CD14-positive monocyte (primary cell): ENCODE data around the gene DPM3. TPM values are rescaled to one million over a fixed set of nuclear protein-coding genes. Genes with fewer than 3 reads are reported as not detected.
A peak's percentile ranks its signal among the peaks of the same experiment; 100 is the strongest.

Source experiments
- DNase-seq, 3 donors: peaks; one replicate each; pipeline ENCODE4 v3.0.0-alpha.2; 2011 to 2022
- H2AFZ ChIP-seq: 2 replicates; pipeline ENCODE4 v1.6.0; 2012; ENCODE audit warnings: mild to moderate bottlenecking, low read depth, low read length, inconsistent platforms; ENCODE audit not compliant: insufficient read depth, poor library complexity, severe bottlenecking
- H3K27ac ChIP-seq, 2 donors: 1 replicate in 1 of 2; 2 replicates in 1 of 2; pipeline ENCODE4 v1.5.1; 2012 to 2013; ENCODE audit warnings: low read length in 2 of 2, control low read depth in 1 of 2, inconsistent platforms in 1 of 2, low read depth in 1 of 2, mild to moderate bottlenecking in 1 of 2
- H3K27me3 ChIP-seq, 2 donors: one replicate each; pipeline versions ENCODE4 v1.6.0 to v1.6.1; 2011 to 2013; ENCODE audit warnings: low read length in 2 of 2; ENCODE audit not compliant: control insufficient read depth in 2 of 2, insufficient read depth in 2 of 2
- H3K36me3 ChIP-seq, 2 donors: replicated peaks in 1 of 2; 1 replicate in 1 of 2; 2 replicates in 1 of 2; pipeline versions ENCODE4 v1.5.1 to v1.6.1; 2012 to 2013; ENCODE audit warnings: low read length in 2 of 2, control low read depth in 1 of 2, inconsistent platforms in 1 of 2, mild to moderate bottlenecking in 1 of 2; ENCODE audit not compliant: insufficient read depth in 2 of 2, control insufficient read depth in 1 of 2
- H3K4me1 ChIP-seq, 2 donors: 1 replicate in 1 of 2; 2 replicates in 1 of 2; pipeline versions ENCODE4 v1.5.1 to v1.6.1; 2012 to 2013; ENCODE audit warnings: low read length in 2 of 2, control low read depth in 1 of 2, inconsistent platforms in 1 of 2, mild to moderate bottlenecking in 1 of 2, moderate library complexity in 1 of 2; ENCODE audit not compliant: insufficient read depth in 2 of 2, control insufficient read depth in 1 of 2
- H3K4me2 ChIP-seq: replicated peaks from 2 replicates; pipeline ENCODE3; 2012; ENCODE audit warnings: low read length, moderate library complexity, mild to moderate bottlenecking; ENCODE audit not compliant: poor library complexity, severe bottlenecking; ENCODE audit errors: extremely low read depth
- H3K4me3 ChIP-seq, 3 experiments: fragments of 200-600 bp in 1 of 3; sonication (generic) in 1 of 3; replicated peaks in 1 of 3; 1 replicate in 2 of 3; 2 replicates in 1 of 3; pipeline ENCODE4 v1.5.1; 2011 to 2013; ENCODE audit warnings: low read length in 3 of 3, mild to moderate bottlenecking in 3 of 3, control low read depth in 2 of 3, low read depth in 2 of 3, inconsistent platforms in 1 of 3, moderate library complexity in 1 of 3
- H3K79me2 ChIP-seq: 2 replicates; pipeline ENCODE4 v1.6.0; 2012; ENCODE audit warnings: mild to moderate bottlenecking, control low read depth, inconsistent platforms, low read length, moderate library complexity; ENCODE audit not compliant: insufficient read depth
- H3K9ac ChIP-seq: 2 replicates; pipeline ENCODE4 v1.6.0; 2017; ENCODE audit warnings: low read length, mild to moderate bottlenecking; ENCODE audit not compliant: insufficient read depth, poor library complexity, severe bottlenecking
- H3K9me3 ChIP-seq, 2 donors: replicated peaks in 1 of 2; 1 replicate in 1 of 2; 2 replicates in 1 of 2; pipeline versions ENCODE4 v1.5.1 to v1.6.1; 2012 to 2013; ENCODE audit warnings: low read length in 2 of 2, control low read depth in 1 of 2; ENCODE audit not compliant: control insufficient read depth in 1 of 2, insufficient read depth in 1 of 2
- H4K20me1 ChIP-seq: 2 replicates; pipeline ENCODE4 v1.6.0; 2012; ENCODE audit warnings: mild to moderate bottlenecking, low read length, control low read depth, moderate library complexity; ENCODE audit not compliant: insufficient read depth
- H3K27ac Mint-ChIP-seq, 7 donors: one replicate each; pipeline ENCODE4 v1.8.0; 2020; ENCODE audit warnings: mild to moderate bottlenecking in 7 of 7, mixed read lengths in 7 of 7, moderate library complexity in 6 of 7, inconsistent platforms in 2 of 7
- H3K27me3 Mint-ChIP-seq, 3 donors: one replicate each; pipeline ENCODE4 v1.8.0; 2021 to 2022; ENCODE audit warnings: low read depth in 3 of 3, mild to moderate bottlenecking in 3 of 3, mixed read lengths in 3 of 3, moderate library complexity in 3 of 3, inconsistent platforms in 1 of 3
- H3K36me3 Mint-ChIP-seq, 2 donors: one replicate each; pipeline ENCODE4 v1.8.0; 2020; ENCODE audit warnings: mixed read lengths in 2 of 2, inconsistent platforms in 1 of 2, mild to moderate bottlenecking in 1 of 2
- H3K4me1 Mint-ChIP-seq: one replicate; pipeline ENCODE4 v1.8.0; 2020; ENCODE audit warnings: mild to moderate bottlenecking, mixed read lengths
- H3K4me3 Mint-ChIP-seq, 2 donors: one replicate each; pipeline ENCODE4 v1.8.0; 2020; ENCODE audit warnings: mild to moderate bottlenecking in 2 of 2, mixed read lengths in 2 of 2, moderate library complexity in 1 of 2
- H3K9me3 Mint-ChIP-seq, 7 donors: one replicate each; pipeline ENCODE4 v1.8.0; 2020 to 2022; ENCODE audit warnings: mixed read lengths in 7 of 7, mild to moderate bottlenecking in 6 of 7, moderate library complexity in 6 of 7, inconsistent platforms in 2 of 7
- CTCF ChIP-seq: fragments of 200-600 bp; IDR thresholded peaks from one replicate; pipeline ENCODE4 v1.8.0; 2022; ENCODE audit warnings: antibody characterized with exemption, mild to moderate bottlenecking
- WGBS: methylation state at CpG from one replicate; pipeline ENCODE4 v1.1.5; 2013; ENCODE audit warnings: missing lambda C conversion rate; ENCODE audit not compliant: insufficient coverage; 5-methylcytosine and 5-hydroxymethylcytosine counted together
- intact Hi-C, 2 donors: fragments of 100-400 bp; cut with micrococcal nuclease; formaldehyde crosslinking; loops; one replicate each; pipeline versions ENCODE4 v1.15.0 to v1.15.1; 2023
- polyA plus RNA-seq, 3 donors: library from polyadenylated mRNA; depleted of rRNA in 1 of 3; unstranded in 2 of 3; stranded (reverse) in 1 of 3; fragments of 300-500 nt in 2 of 3; fragments of >200 nt in 1 of 3; fragmentation: Illumina TruSeq in 2 of 3; gene quantifications; 1 replicate in 2 of 3; 2 replicates in 1 of 3; pipeline ENCODE4 v1.2.3, GENCODE V29; 2012 to 2021

The DPM3 gene
- polyA plus RNA-seq, 3 donors: 99.9 to 141 (median 105) TPM

GRCh38 chr1:155188268-155188667, 47.9 kb upstream of the DPM3 start:
- Histone ChIP-seq H2AFZ (no peak overlapping the region), H3K27me3 (no peaks in the 10 kb centered on the region), H3K9ac (no peak overlapping the region), H3K36me3 (no peaks in the 10 kb centered on the region), H3K9me3 (no peaks in the 10 kb centered on the region), H3K79me2 (no peaks in the 10 kb centered on the region), H3K4me2 (no peak overlapping the region), H3K27ac (no peak overlapping the region), H3K4me3 (no peak overlapping the region), H3K4me1 (peaks cover 25 to 28% of the 10 kb centered on the region in 2 donors), H4K20me1 (no peaks in the 10 kb centered on the region)
- Mint-ChIP-seq H3K27ac (peak overlapping the region in 1 of 7 donors; percentile 56), H3K4me1 (peaks cover 23% of the 10 kb centered on the region), H3K9me3 (peaks cover 0 to 2% (median 0%) of the 10 kb centered on the region in 7 donors), H3K27me3 (peaks cover 4 to 16% (median 8%) of the 10 kb centered on the region in 3 donors), H3K4me3 (no peak overlapping the region), H3K36me3 (peaks cover 0 to 3% of the 10 kb centered on the region in 2 donors)
- WGBS: 98% methylated on average over 7 of the region's 14 CpGs
- TF ChIP-seq CTCF: no peak
- intact Hi-C loops: no loop called here
- no peak for DNase-seq

- H3K27me3 ChIP-seq: no peaks in the 10 kb centered on the region
- H3K4me1 Mint-ChIP-seq: peaks cover 16% of the 10 kb centered on the region
- intact Hi-C loops: no loop called here
- H4K20me1 ChIP-seq: no peaks in the 10 kb centered on the region
- H3K27ac Mint-ChIP-seq: no peak overlapping the region
- no peaks in the 10 kb centered on the region for H3K9me3 ChIP-seq
- H3K27ac ChIP-seq: no peak overlapping the region
- WGBS: 80% methylated on average over 14 of the region's 16 CpGs
- H3K27me3 Mint-ChIP-seq: peaks cover 4 to 16% (median 8%) of the 10 kb centered on the region in 3 donors
- no peak for TF ChIP-seq CTCF
- H3K36me3 Mint-ChIP-seq: peaks cover 0 to 3% of the 10 kb centered on the region in 2 donors
- H3K9ac ChIP-seq: no peak overlapping the region
- no peaks in the 10 kb centered on the region for H3K36me3 ChIP-seq
- no peak for DNase-seq
- H2AFZ ChIP-seq: no peak overlapping the region
- no peak overlapping the region for H3K4me3 Mint-ChIP-seq
- H3K4me3 ChIP-seq: no peak overlapping the region
- no peak overlapping the region for H3K4me2 ChIP-seq
- no peaks in the 10 kb centered on the region for H3K79me2 ChIP-seq
- peaks cover 0 to 2% (median 0%) of the 10 kb centered on the region in 7 donors for H3K9me3 Mint-ChIP-seq
- H3K4me1 ChIP-seq: peaks cover 18 to 20% of the 10 kb centered on the region in 2 donors
Measured at GRCh38 chr1:155187456-155187891, 47.1 kb upstream of the DPM3 start.
